Parathyroid adenoma (tissue), 2 donors: ENCODE data around the gene DPY19L1.
A peak's percentile ranks its signal among the peaks of the same experiment; 100 is the strongest.
"Not testable (repeated sequence)": the region's sequence is repeated elsewhere in the genome, so short reads cannot be mapped to it uniquely, and the experiment has no call there.

ENCODE experiments used
- H2AFZ ChIP-seq: fragments of 300-600 bp; sonication (generic); one replicate; pipeline ENCODE4 v1.7.0; 2017; ENCODE audit warnings: antibody characterized with exemption, mild to moderate bottlenecking
- H3K27ac ChIP-seq: fragments of 300-600 bp; sonication (generic); one replicate; pipeline ENCODE4 v1.7.0; 2017
- H3K27me3 ChIP-seq: fragments of 300-600 bp; sonication (generic); one replicate; pipeline ENCODE4 v1.7.0; 2017; ENCODE audit warnings: low read length; ENCODE audit not compliant: control insufficient read depth, insufficient read depth
- H3K36me3 ChIP-seq: fragments of 300-600 bp; sonication (generic); one replicate; pipeline ENCODE4 v1.7.0; 2017; ENCODE audit warnings: low read length; ENCODE audit not compliant: control insufficient read depth, insufficient read depth
- H3K4me1 ChIP-seq: fragments of 300-600 bp; sonication (generic); one replicate; pipeline ENCODE4 v1.7.0; 2017; ENCODE audit warnings: control low read depth
- H3K4me2 ChIP-seq: fragments of 300-600 bp; sonication (generic); one replicate; pipeline ENCODE4 v1.7.0; 2017; ENCODE audit warnings: low read length
- H3K4me3 ChIP-seq: fragments of 300-600 bp; sonication (generic); one replicate; pipeline ENCODE4 v1.7.0; 2017; ENCODE audit warnings: low read depth, low read length
- H3K79me2 ChIP-seq: fragments of 300-600 bp; sonication (generic); one replicate; pipeline ENCODE4 v1.7.0; 2017; ENCODE audit warnings: control low read depth
- H3K9ac ChIP-seq: fragments of 300-600 bp; sonication (generic); one replicate; pipeline ENCODE4 v1.7.0; 2017; ENCODE audit warnings: mild to moderate bottlenecking
- H3K9me3 ChIP-seq: fragments of 300-600 bp; sonication (generic); one replicate; pipeline ENCODE4 v1.7.0; 2017; ENCODE audit warnings: low read length; ENCODE audit not compliant: control insufficient read depth
- TF ChIP-seq, protein P1 (sequence below): fragments of 300-600 bp; sonication (generic); IDR thresholded peaks from one replicate; pipeline ENCODE4 v1.7.0; 2017; ENCODE audit warnings: antibody characterized with exemption, mild to moderate bottlenecking
- donor health status: primary hyperparathyroidism.

Gene DPY19L1

DNA sequence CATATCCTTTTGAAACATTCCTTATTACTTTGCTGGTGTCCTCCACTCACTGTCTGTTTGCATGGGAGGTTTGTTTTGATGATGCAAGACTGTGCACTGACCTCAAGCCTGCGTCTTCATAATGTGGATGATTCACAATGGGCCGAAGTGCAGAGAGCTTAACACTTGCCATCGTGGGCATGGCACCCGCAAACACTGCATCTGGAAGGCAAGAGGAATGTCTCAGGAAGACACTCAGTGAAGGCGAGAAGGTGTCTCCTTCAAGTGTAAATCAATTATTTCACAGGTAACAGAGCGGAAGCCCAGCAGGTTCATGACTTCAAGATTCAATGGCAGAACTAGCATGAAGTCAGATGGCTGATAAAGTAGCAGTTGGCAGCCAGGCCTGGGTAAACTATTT lies 98.1 kb downstream of the DPY19L1 start:
- H3K9ac ChIP-seq, result no peak overlapping the region

DNA sequence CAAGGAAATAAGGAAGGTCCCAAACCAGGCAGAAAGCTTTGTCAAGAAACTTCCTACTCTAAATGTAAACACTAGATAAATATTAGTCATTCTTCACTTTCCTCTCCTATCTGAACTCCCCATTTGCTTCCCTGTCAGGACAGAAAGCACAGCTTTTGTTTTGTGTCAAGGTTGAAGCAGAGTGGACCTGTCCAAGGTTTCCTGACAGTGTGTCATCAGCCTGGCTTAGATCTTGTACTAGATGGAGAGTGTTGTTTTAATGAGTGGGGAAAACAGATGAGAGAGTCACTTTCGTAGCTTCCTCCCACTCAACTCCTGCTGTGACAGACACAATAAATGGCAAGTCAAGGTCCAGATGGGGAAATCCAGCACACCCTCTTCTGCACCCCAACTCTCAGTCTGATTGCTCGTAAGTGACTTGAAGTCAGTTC lies 101.5 kb downstream of the DPY19L1 start:
- not testable (repeated sequence) for H3K79me2 ChIP-seq

More for the DNA sequence above, 98.1 kb downstream of the DPY19L1 start:
- Histone ChIP-seq H3K4me2 (no peak overlapping the region), H2AFZ (no peak overlapping the region), H3K79me2 (no peaks in the 10 kb centered on the region), H3K36me3 (no peaks in the 10 kb centered on the region), H3K27me3 (no peaks in the 10 kb centered on the region), H3K27ac (no peak overlapping the region), H3K4me1 (no peaks in the 10 kb centered on the region), H3K4me3 (no peak overlapping the region), H3K9me3 (no peaks in the 10 kb centered on the region)
- TF ChIP-seq, protein P1, sequence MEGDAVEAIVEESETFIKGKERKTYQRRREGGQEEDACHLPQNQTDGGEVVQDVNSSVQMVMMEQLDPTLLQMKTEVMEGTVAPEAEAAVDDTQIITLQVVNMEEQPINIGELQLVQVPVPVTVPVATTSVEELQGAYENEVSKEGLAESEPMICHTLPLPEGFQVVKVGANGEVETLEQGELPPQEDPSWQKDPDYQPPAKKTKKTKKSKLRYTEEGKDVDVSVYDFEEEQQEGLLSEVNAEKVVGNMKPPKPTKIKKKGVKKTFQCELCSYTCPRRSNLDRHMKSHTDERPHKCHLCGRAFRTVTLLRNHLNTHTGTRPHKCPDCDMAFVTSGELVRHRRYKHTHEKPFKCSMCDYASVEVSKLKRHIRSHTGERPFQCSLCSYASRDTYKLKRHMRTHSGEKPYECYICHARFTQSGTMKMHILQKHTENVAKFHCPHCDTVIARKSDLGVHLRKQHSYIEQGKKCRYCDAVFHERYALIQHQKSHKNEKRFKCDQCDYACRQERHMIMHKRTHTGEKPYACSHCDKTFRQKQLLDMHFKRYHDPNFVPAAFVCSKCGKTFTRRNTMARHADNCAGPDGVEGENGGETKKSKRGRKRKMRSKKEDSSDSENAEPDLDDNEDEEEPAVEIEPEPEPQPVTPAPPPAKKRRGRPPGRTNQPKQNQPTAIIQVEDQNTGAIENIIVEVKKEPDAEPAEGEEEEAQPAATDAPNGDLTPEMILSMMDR, result no peak

GRCh38 chr7:34931739-34932138 lies 105.5 kb downstream of the DPY19L1 start:
- H3K36me3 ChIP-seq, result no peaks in the 10 kb centered on the region
- no peaks in the 10 kb centered on the region for H3K79me2 ChIP-seq
- no peak overlapping the region for H3K9ac ChIP-seq
- no peak overlapping the region for H3K27ac ChIP-seq
- H3K4me3 ChIP-seq, result no peak overlapping the region
- TF ChIP-seq, protein P1, result no peak
- H3K9me3 ChIP-seq, result no peaks in the 10 kb centered on the region
- H3K27me3 ChIP-seq, result no peaks in the 10 kb centered on the region
- no peaks in the 10 kb centered on the region for H3K4me1 ChIP-seq
- H3K4me2 ChIP-seq, result no peak overlapping the region
- no peak overlapping the region for H2AFZ ChIP-seq

More for the DNA sequence above, 101.5 kb downstream of the DPY19L1 start:
- not testable (repeated sequence) for H3K27ac ChIP-seq, H2AFZ ChIP-seq, H3K36me3 ChIP-seq, H3K4me1 ChIP-seq, H3K9ac ChIP-seq, H3K4me3 ChIP-seq, H3K9me3 ChIP-seq, H3K4me2 ChIP-seq, H3K27me3 ChIP-seq

DNA sequence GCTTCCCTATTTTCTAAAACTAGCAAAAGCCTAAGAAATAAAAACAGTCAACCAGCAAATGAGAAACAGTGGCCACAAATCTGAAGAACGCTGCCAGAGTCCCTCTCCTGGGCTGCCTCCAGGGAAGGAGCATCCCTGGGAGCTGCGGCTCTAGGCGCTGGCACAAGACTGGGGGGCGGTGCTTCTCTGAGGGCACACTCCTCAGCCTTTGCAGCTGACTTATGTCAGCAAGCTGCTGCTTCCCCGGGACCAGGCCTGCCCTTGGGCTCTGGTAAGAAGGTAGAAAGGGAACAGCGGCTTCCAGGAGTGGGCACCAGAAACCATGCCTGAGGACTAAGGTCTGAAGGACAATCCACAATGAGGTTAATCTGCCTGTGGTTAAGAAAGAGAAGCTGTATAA lies 107.5 kb downstream of the DPY19L1 start:
- not testable (repeated sequence) for H3K9me3 ChIP-seq, H3K36me3 ChIP-seq, H3K27ac ChIP-seq, H3K4me3 ChIP-seq, H3K4me2 ChIP-seq, H3K27me3 ChIP-seq, H3K4me1 ChIP-seq, H2AFZ ChIP-seq, H3K79me2 ChIP-seq, H3K9ac ChIP-seq

DNA sequence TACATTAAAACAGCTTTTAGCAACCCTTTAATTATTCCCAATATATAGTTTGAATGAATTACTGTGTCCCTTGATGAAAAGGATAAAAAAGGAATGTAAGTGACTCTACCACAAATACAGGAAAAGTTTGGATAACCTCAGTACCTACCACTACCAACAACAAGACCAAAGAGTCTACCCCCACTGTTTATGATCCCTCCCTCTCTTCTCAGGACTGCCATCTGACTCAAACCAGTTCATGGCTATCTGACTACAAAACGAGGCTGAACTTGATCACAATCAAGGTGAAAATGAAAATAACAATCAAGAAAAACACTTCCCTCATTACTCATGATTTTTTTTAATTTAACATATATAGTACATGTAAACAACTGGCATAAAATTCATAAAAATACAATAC lies 108.7 kb downstream of the DPY19L1 start:
- no peak overlapping the region for H3K4me2 ChIP-seq
- no peak overlapping the region for H3K4me3 ChIP-seq
- H3K9ac ChIP-seq, result no peak overlapping the region
- H3K9me3 ChIP-seq, result no peaks in the 10 kb centered on the region
- no peaks in the 10 kb centered on the region for H3K27me3 ChIP-seq
- H2AFZ ChIP-seq, result no peak overlapping the region
- no peaks in the 10 kb centered on the region for H3K36me3 ChIP-seq
- no peaks in the 10 kb centered on the region for H3K4me1 ChIP-seq
- no peaks in the 10 kb centered on the region for H3K79me2 ChIP-seq
- no peak overlapping the region for H3K27ac ChIP-seq
- TF ChIP-seq, protein P1, result no peak

- TF ChIP-seq, protein P1, result peak; percentile 42
- H3K4me3 ChIP-seq, result no peak overlapping the region
- no peak overlapping the region for H3K9ac ChIP-seq
- H3K36me3 ChIP-seq, result no peaks in the 10 kb centered on the region
- H3K79me2 ChIP-seq, result no peaks in the 10 kb centered on the region
- no peak overlapping the region for H3K27ac ChIP-seq
- H3K4me2 ChIP-seq, result no peak overlapping the region
- H3K9me3 ChIP-seq, result no peaks in the 10 kb centered on the region
- no peaks in the 10 kb centered on the region for H3K27me3 ChIP-seq
- no peaks in the 10 kb centered on the region for H3K4me1 ChIP-seq
- no peak overlapping the region for H2AFZ ChIP-seq
Measured at GRCh38 chr7:34928052-34928451, 109.2 kb downstream of the DPY19L1 start.

GRCh38 chr7:34920470-34920869 lies 116.8 kb downstream of the DPY19L1 start:
- not testable (repeated sequence) for H3K4me3 ChIP-seq, H3K4me2 ChIP-seq, H3K4me1 ChIP-seq, H3K79me2 ChIP-seq, H3K9me3 ChIP-seq, H3K27ac ChIP-seq, H3K9ac ChIP-seq, H2AFZ ChIP-seq, H3K36me3 ChIP-seq, H3K27me3 ChIP-seq

GRCh38 chr7:34919038-34919437 lies 118.2 kb downstream of the DPY19L1 start:
- not testable (repeated sequence) for H3K79me2 ChIP-seq, H3K4me1 ChIP-seq, H3K9me3 ChIP-seq, H3K9ac ChIP-seq, H3K4me2 ChIP-seq, H3K27ac ChIP-seq, H3K27me3 ChIP-seq, H2AFZ ChIP-seq, H3K36me3 ChIP-seq, H3K4me3 ChIP-seq
